Right renal cortex interstitium (tissue), 3 donors: ENCODE results near the gene ATP6V1D. TPM values are rescaled to one million over a fixed set of nuclear protein-coding genes. Genes with fewer than 3 reads are reported as not detected.
"Not testable (repeated sequence)": the region's sequence is repeated elsewhere in the genome, so short reads cannot be mapped to it uniquely, and the experiment has no call there.

Experiments used
- DNase-seq, 3 donors: peaks; one replicate each; pipeline ENCODE4 v3.0.0-alpha.2; 2013; ENCODE audit warnings: low read depth in 3 of 3, low spot score in 2 of 3
- polyA plus RNA-seq, 3 donors: library from polyadenylated mRNA; unstranded; fragments of 120-200 nt; gene quantifications; one replicate each; pipeline ENCODE4 v1.2.1, GENCODE V29; 2013; ENCODE audit not compliant: insufficient read length in 3 of 3

ATP6V1D gene
- polyA plus RNA-seq = 100 to 1,000 TPM; 178 to 187 (median 179) TPM

DNA sequence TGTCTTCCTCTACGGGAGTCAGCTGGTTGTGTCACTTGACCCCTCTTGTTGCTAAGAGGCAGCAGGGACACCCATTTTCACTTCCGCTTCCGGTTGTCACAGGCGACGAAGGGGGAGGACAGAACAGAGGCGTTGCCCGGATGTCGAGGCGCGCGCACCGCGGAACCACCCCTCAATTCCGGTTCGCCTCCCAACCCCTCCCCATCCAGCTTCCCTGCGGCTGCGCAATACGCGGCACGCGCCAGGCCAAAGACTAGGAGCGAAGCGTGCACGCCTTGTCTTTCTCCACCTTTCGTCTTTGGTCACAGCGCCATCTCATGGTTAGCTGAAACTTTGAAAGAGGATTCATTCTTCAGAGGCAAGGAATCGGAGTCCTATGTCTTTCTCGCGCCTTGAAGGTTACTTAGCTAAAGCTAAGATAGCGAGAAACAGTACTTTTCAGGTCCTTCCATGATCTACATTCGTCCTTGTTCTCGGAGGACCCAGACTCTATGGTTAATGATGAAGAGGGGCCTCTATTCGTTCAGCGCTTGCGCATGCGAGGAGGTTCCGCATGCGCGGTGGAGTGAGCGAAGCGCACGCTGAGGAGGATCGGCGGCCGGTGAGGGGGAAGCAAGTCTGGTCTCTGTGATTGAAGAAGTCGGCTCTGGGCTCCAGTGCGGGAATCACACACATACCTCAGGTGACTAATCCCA is at the start of gene ATP6V1D, which contains the start of gene EIF2S1:
ATP6V1D (minus strand) TSS at position 30 of the 695 bp plus-strand sequence. CDS start 106 bp downstream, outside the sequence.
EIF2S1 (plus strand) TSS at position 554 of the 695 bp plus-strand sequence. CDS start 4,440 bp downstream, outside the sequence.
- DNase-seq = peak; percentile 99

DNA sequence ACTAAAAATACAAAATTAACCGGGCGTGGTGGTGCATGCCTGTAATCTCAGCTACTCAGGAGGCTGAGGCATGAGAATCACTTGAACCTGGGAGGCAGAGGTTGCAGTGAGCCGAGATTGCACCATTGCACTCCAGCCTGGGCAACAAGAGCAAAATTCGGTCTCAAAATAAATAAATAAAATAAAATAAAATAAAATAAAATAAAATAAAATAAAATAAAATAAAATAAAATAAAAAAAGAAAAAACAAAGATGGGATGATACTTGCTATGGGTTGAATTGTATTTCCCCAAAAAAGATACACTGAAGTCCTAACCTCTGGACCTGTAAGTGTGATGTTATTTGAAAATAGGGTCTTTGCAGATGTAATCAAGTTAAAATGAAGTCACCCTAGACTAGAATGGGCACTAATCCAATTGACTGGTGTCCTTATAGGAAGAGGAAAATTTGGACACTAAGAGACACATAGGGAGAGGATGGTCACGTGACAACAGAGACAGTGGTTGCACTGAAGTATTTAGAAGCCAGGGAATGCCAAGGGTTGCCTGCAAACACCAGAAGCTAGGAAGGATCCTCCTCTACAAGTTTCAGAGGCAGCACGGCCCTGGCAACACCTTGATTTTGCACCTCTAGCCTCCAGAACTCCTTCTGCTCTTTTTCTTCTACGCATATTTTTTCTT is 48.7 kb upstream of the ATP6V1D start:
- DNase-seq = not testable (repeated sequence)

DNA sequence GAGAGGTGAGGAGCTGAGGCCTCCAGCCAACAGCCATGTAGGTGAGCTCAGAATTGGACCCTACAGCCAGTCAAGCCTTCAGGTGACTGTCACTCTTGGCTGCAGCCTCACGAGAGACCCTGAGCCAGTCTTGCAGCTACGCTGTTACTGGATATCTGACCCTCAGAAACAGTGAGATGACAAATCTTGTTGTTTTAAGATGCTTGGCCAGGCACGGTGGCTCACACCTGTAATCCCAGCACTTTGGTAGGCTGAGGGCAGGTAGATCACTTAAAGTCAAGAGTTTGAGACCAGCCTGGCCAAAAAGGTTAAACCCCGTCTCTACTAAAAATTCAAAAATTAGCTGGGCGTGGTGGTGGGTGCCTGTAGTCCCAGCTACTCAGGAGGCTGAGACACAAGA is 46.2 kb upstream of the ATP6V1D start:
- no peak for DNase-seq

- DNase-seq = no peak
Measured at GRCh38 chr14:67400434-67400833, 40.8 kb upstream of the ATP6V1D start.

DNA sequence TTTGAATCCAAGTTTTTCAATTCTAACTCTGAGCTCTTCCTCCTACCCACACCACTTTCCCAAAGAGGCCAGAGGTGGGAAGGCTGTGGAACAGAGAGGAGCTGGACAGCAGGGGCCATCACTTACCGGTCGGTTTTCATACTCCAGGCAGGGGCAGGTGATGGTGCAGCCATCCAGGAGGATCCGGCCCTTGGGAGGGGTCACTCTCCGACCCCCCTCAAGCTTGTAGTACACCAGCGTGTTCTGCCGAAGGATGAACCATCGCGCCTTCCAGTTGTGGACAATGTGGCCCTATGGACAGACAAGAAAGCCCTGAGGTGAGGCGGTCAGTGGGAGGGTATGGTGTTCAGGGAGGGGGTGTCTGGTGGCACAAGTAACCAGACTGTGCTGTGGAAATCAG is 37.9 kb upstream of the ATP6V1D start:
- DNase-seq = no peak

DNA sequence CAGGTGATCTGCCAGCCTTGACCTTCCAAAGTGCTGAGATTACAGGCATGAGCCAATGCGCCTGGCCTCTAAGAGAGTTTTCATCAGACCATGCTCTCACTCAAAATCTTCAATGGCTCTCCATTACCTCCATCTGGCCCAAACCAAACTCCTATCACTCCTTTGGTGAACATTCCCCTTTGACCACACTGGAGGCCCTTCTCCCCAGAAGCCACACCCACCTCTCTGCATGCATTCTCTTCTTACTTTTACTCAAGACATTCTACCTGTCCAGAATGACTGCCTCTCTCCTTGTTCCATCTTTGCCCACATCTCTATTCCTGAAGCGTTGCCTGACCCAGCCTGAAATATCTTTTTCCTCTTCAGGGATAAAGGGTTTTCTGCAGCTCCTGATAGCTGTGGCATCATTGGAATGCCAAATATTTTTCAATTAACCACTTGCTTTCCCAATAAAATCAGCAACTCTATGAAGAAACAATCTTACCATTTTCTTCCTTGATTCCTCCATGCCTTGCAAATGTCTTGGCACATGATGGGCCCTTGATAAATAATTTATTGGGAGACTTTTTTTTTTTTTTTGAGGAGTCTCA is 36.9 kb upstream of the ATP6V1D start:
- DNase-seq = no peak

DNA sequence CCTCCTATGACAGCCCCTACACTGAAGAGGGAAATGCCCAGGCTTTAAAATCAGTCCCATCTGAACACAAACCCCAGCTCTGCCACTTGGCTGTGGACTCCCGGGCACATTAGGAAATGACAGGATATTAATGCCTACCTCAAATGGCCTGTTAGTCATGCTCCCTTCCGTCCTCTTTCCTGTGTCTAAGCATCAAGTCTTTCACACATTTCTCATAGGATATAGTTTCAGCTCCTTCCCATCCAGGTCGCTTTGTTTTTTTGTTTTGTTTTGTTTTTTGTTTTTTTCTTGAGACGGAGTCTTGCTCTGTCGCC is 36.2 kb upstream of the ATP6V1D start:
- DNase-seq = no peak

- DNase-seq = peak in 1 of 3 donors; percentile 4
Measured at GRCh38 chr14:67395086-67395875, 35.7 kb upstream of the ATP6V1D start.

DNA sequence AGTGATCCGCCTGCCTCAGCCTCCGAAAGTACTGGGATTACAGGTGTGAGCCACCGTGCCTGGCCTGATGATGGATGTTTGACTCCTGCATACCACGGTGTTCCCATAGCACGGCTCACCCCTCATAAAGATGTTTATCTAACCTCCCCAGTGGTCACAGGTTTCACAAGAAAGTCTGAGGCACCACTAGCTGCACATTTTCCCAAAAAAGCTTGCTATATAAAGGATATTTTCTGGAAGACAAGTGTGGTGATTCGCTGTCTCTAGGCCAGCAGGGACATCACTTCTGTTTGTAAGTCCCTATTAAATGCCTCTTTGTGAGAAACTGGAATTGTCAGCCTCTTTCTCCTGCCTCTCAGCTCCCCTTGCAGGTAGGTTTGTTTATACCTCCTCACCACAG is 34.1 kb upstream of the ATP6V1D start:
- DNase-seq = no peak

GRCh38 chr14:67392800-67393199 is 33.2 kb upstream of the ATP6V1D start:
- DNase-seq = no peak

DNA sequence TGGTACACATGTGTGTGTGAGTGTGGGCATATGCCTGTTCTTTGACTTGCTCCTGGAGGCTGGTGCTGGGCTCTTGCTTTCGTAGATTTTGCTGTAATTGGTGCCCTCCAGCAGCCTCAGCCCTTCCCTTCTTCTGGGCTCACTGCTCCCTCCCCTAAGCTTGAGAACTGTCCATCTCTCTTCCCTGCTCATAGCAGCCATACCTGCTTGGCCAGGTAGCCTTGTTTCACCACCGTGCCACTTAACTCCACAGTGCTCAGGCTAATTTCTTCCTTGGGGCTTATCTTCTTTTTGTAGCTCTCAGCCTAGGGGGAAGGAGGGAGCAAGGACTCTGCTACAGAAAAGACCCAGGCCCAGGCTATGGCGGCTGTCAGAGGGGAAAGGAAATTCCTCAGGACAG is 32.5 kb upstream of the ATP6V1D start:
- no peak for DNase-seq

DNA sequence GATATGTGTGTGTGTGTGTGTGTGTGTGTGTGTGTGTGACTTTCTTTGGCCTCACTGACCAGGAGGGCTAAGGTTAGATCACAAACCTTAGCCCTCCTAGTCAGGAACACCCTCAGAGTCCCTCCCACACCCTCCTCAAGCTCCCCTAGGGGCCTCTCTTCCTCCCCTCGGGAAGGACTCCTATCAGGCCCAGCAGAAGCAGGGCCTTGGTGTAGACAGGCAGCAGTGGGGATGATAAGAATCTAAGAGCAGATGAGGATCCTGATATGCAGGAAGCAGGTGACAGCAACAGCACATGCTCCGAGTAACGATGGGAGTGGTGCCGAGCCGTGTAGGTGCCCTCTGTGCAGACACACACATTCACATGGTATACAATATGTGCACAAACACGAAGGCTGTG is 31.7 kb upstream of the ATP6V1D start:
- no peak for DNase-seq

DNA sequence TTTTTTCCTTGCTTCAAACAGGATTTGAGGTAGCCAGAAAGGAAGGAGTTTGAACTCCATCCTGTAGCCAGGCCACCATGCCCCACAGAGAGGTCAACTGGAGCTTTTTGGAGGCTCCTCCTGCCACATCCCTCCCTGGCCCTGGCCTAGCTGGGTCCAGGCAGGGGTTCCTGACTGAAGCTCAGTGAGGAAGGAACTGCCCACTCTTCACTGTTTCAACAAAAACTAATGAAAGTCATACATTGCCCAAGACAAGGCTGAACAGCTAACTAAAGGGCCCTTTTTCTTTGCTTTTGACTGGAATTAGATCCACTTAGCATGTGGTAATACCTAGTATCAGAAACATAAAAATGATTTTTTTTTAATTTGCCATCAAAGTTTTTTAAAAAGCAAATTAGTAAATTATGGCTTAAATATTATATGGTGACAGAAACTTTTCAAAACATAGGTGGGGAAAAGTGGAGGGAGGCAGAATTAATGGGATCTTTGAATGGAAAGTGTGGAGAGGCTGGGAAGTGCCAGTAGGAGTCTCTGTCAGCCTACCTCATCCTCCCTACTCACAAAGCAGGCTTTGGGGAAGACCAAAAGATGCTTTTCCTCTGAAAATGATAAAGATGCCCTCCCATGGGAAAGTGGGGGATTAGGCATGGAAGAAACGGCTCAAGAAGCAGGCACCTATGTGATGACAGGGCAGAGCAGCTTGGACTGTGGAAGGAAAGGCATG is 30.4 kb upstream of the ATP6V1D start:
- DNase-seq = no peak

GRCh38 chr14:67389275-67389674 is 29.7 kb upstream of the ATP6V1D start:
- DNase-seq = no peak

DNA sequence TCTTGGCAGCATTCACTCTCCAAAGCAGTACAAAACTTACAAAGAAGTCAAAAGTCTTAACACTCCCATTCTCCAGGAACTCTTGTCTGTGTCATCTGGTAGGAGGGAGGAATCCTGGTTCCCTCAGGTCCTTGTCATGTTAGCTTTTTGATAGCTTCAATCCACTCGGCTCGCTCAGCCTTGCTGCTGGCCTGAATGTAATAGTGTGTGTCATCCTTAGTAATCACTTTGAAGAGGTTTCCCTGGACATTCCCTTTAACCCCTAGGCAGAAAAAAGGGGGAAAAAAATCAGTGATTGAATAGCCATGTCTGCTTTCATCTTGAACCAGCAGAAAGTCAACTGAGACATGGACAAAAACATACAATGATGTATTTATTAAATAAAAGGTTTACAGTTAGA is 27.6 kb upstream of the ATP6V1D start:
- DNase-seq = no peak

DNA sequence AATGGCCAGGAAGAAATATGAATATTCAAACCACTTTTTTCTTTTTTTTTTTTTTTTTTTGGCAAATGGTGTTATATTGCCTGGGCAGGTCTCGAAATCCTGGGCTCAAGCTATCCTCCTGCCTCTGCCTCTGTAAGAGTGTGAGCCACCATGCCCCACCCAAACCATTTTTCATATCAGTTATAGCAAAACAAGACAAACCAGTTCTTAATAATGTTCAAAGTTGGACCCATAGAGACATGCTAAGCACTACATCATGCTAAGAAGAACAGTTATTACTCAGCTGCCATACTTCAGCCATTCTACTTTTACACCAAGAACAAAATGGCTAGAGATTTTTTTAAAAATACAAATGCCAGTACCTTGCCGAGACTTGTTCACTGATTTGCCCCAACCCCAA is 26.0 kb upstream of the ATP6V1D start:
- no peak for DNase-seq

GRCh38 chr14:67385120-67385519 is 25.5 kb upstream of the ATP6V1D start:
- no peak for DNase-seq

DNA sequence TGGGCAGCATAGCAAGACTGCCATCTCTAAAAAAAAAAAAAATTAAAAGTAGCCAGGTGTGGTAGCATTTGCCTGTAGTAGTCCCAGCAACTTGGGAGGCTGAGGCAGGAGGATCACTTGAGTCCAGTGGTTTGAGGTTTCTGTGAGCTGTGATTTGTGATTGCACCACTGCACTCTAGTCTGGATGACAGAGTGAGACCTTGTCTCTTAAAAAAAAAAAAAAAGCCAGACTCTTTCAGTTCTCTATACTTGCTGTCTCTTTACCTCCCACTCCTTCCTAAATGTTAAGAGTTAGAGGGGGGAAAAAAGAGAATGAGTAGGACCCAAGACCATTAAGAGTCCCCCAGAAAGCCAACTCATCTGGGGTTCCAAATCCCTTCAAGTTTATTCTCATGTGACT is 18.3 kb upstream of the ATP6V1D start:
- no peak for DNase-seq

GRCh38 chr14:67373347-67373746 is 13.7 kb upstream of the ATP6V1D start:
- DNase-seq = no peak

DNA sequence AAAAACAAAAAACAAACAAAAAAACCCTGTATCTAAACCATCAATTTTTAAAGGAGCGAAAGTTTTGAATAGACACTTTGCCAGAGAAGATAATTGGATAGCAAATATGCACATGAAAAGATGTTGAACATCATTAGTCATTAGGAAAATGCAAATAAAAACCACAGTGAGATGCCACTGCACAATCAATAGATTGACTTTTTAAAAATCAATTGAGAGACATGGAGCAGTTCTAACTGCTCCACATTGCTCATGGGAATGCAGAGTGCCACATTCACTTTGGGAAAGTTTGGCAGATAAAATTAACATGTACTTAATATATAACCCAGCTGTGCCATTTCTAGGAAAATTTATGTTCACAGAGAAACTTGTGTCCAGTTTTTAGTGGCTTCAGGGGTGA is 13.2 kb upstream of the ATP6V1D start:
- no peak for DNase-seq
